Nephron (organoid): ENCODE data around the gene SSC5D.

Experiments used
- H3K27ac Mint-ChIP-seq, 3 experiments: 2 replicates each; pipeline ENCODE4 v1.8.0; 2020; ENCODE audit warnings: mixed read lengths in 3 of 3, mild to moderate bottlenecking in 2 of 3, moderate library complexity in 1 of 3
- H3K27me3 Mint-ChIP-seq: 2 replicates; pipeline ENCODE4 v1.8.0; 2021; ENCODE audit warnings: low read depth, mild to moderate bottlenecking, moderate library complexity, mixed read lengths
- H3K36me3 Mint-ChIP-seq: 2 replicates; pipeline ENCODE4 v1.8.0; 2020; ENCODE audit warnings: low read depth, mixed read lengths
- H3K4me1 Mint-ChIP-seq: 2 replicates; pipeline ENCODE4 v1.8.0; 2020; ENCODE audit warnings: mixed read lengths
- H3K4me3 Mint-ChIP-seq, 3 experiments: 2 replicates each; pipeline ENCODE4 v1.8.0; 2020; ENCODE audit warnings: mild to moderate bottlenecking in 3 of 3, mixed read lengths in 3 of 3, moderate library complexity in 2 of 3
- H3K9me3 Mint-ChIP-seq: 2 replicates; pipeline ENCODE4 v1.8.0; 2020; ENCODE audit warnings: mixed read lengths
- CTCF ChIP-seq, 3 experiments: fragments of 200-600 bp; sonication (generic); IDR thresholded peaks; one replicate each; pipeline ENCODE4 v1.5.0; 2021; ENCODE audit warnings: antibody characterized with exemption in 3 of 3; ENCODE audit not compliant: unreplicated experiment in 3 of 3

Gene SSC5D

GRCh38 chr19:55482967-55483705, 5.1 kb upstream of the SSC5D start:
- Mint-ChIP-seq H3K36me3 (peaks cover 5% of the 10 kb centered on the region), H3K27ac (no peak overlapping the region), H3K4me1 (peaks cover 41% of the 10 kb centered on the region), H3K9me3 (no peaks in the 10 kb centered on the region), H3K27me3 (no peaks in the 10 kb centered on the region), H3K4me3 (peak overlapping the region in 1 of 3 experiments; percentile 23)
- no peak for TF ChIP-seq CTCF (IDR thresholded peaks at IDR 0.05; ENCODE audit: unreplicated experiment in 3 of 3)

DNA sequence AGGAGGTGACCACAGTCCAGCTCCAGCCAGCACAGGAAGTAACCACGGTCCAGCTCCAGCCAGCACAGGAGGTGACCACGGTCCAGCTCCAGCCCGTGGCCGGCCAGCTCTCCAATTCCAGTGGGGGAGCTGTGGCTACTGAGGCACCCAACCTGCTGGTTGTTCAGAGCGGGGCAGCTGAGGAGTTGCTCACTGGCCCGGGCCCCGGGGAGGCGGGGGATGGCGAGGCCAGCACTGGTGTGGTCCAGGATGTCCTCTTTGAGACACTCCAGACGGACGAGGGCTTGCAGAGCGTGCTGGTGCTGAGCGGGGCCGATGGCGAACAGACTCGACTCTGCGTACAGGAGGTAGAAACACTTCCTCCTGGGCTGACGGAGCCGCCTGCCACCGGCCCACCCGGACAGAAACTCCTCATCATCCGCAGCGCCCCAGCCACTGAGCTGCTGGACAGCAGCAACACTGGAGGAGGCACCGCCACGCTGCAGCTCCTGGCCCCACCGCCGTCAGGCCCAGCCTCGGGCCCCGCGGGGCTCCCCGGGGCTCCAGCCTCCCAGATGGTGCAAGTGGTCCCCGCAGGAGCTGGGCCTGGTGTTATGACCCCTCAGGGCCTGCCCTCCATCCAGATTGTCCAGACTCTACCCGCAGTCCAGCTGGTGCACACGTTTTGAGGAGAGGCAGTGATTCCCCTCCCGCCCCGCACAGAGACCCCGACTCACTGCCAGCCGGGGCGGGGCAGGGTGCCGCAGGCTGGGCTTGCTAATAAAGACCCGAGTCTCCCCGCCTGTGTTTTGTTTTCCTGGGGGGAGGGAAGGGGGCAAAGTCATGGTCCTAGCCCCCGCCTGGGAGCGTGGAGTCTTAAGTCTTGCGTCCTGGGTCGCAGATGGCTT, 4.3 kb upstream of the SSC5D start:
- H3K4me1 Mint-ChIP-seq = peaks cover 33% of the 10 kb centered on the region
- TF ChIP-seq CTCF (IDR thresholded peaks at IDR 0.05; ENCODE audit: unreplicated experiment in 3 of 3) = no peak
- no peak overlapping the region for H3K27ac Mint-ChIP-seq

GRCh38 chr19:55484593-55485438, 3.4 kb upstream of the SSC5D start, which contains the start of gene NAT14:
NAT14 (plus strand) TSS chr19:55485188; CDS start chr19:55485709, 521 bp downstream.
- Mint-ChIP-seq H3K4me1 (peaks cover 24% of the 10 kb centered on the region), H3K4me3 (peak within 1 kb of the TSS; percentile 85 to 95 (median 92)), H3K27me3 (no peaks in the 10 kb centered on the region), H3K27ac (peak within 1 kb of the TSS; percentile 83 to 95 (median 87)), H3K36me3 (peaks cover 2% of the 10 kb centered on the region), H3K9me3 (no peaks in the 10 kb centered on the region)
- TF ChIP-seq CTCF (IDR thresholded peaks at IDR 0.05; ENCODE audit: unreplicated experiment in 3 of 3) = no peak

More for the DNA sequence above, 4.3 kb upstream of the SSC5D start:
- peak overlapping the region; percentile 70 to 80 (median 78) for H3K4me3 Mint-ChIP-seq
- H3K27me3 Mint-ChIP-seq = no peaks in the 10 kb centered on the region
- H3K9me3 Mint-ChIP-seq = no peaks in the 10 kb centered on the region
- peaks cover 5% of the 10 kb centered on the region for H3K36me3 Mint-ChIP-seq

- no peak for TF ChIP-seq CTCF (IDR thresholded peaks at IDR 0.05; ENCODE audit: unreplicated experiment in 3 of 3)
Measured at GRCh38 chr19:55485439-55486011, 2.7 kb upstream of the SSC5D start.

More at GRCh38 chr19:55485439-55486011, 2.7 kb upstream of the SSC5D start:
- Mint-ChIP-seq H3K27me3 (no peaks in the 10 kb centered on the region), H3K9me3 (no peaks in the 10 kb centered on the region), H3K4me3 (peak overlapping the region; percentile 85 to 95 (median 92)), H3K27ac (peak overlapping the region; percentile 83 to 95 (median 87)), H3K36me3 (no peaks in the 10 kb centered on the region), H3K4me1 (peaks cover 22% of the 10 kb centered on the region)
